Endothelial cell of umbilical vein (primary cell): Measurements from ENCODE around the gene MINDY4. TPM values are rescaled to one million over a fixed set of nuclear protein-coding genes. Genes with fewer than 3 reads are reported as not detected.
A peak's percentile ranks its signal among the peaks of the same experiment; 100 is the strongest.

Source experiments
- BruUV-seq: library from RNA; stranded (reverse); fragments of 400-500 nt; replicated peaks from 2 replicates; lab custom pipeline; 2021; lab: Mats Ljungman, UMichigan
- CTCF ChIA-PET: fragments of 300-600, 350-600 bp; sonication (Branson Sonifier 250); formaldehyde crosslinking; loops from one replicate; lab custom pipeline; 2021; ENCODE audit warnings: antibody characterized with exemption, inconsistent platforms; lab: Charles Lee
- POLR2A ChIA-PET: fragments of 300-600, 350-600 bp; sonication (Branson Sonifier 250); formaldehyde crosslinking; loops from one replicate; lab custom pipeline; 2021; ENCODE audit warnings: antibody characterized with exemption, inconsistent platforms; lab: Charles Lee
- DNase-seq: peaks from one replicate; pipeline ENCODE4 v3.0.0-alpha.2; 2011; ENCODE audit warnings: low read depth, low spot score
- FAIRE-seq: peaks from 2 replicates; lab custom pipeline; 2011; peaks lifted over from hg19 to GRCh38; lab: Jason Lieb, UNC
- H2AFZ ChIP-seq: 2 replicates; pipeline ENCODE4 v1.6.0; 2012; ENCODE audit warnings: low read depth, low read length, control low read depth, inconsistent platforms
- H3K27ac ChIP-seq: 2 replicates; pipeline ENCODE4 v1.5.1; 2011; ENCODE audit warnings: low read depth, mild to moderate bottlenecking, control low read depth, low read length, moderate library complexity; ENCODE audit not compliant: insufficient read depth
- H3K27me3 ChIP-seq, 2 experiments: 2 replicates each; pipeline versions ENCODE4 v1.6.0 to v1.6.1; 2011; ENCODE audit warnings: low read length in 2 of 2, mixed read lengths in 1 of 2; ENCODE audit not compliant: control insufficient read depth in 2 of 2, insufficient read depth in 2 of 2
- H3K36me3 ChIP-seq, 2 experiments: 2 replicates in 1 of 2; 3 replicates in 1 of 2; pipeline ENCODE4 v1.5.1; 2011; ENCODE audit warnings: low read length in 2 of 2, mild to moderate bottlenecking in 1 of 2, moderate library complexity in 1 of 2; ENCODE audit not compliant: control insufficient read depth in 2 of 2, insufficient read depth in 2 of 2; ENCODE audit errors: extremely low read depth in 1 of 2
- H3K4me1 ChIP-seq: 3 replicates; pipeline ENCODE4 v1.5.1; 2011; ENCODE audit warnings: mild to moderate bottlenecking, low read length; ENCODE audit not compliant: control insufficient read depth, insufficient read depth; ENCODE audit errors: extremely low read depth
- H3K4me2 ChIP-seq: 2 replicates; pipeline ENCODE4 v1.6.1; 2011; ENCODE audit warnings: low read length, control low read depth, mixed read lengths; ENCODE audit not compliant: insufficient read depth
- H3K4me3 ChIP-seq, 3 experiments: fragments of 200-600 bp in 1 of 3; sonication (generic), shearing (Covaris generic) in 1 of 3; replicated peaks in 1 of 3; 2 replicates each; pipeline ENCODE4 v1.5.1; 2011 to 2016; ENCODE audit warnings: control low read depth in 3 of 3, low read length in 3 of 3, mild to moderate bottlenecking in 2 of 3, inconsistent platforms in 1 of 3, low read depth in 1 of 3, moderate library complexity in 1 of 3; ENCODE audit not compliant: insufficient read depth in 1 of 3
- H3K79me2 ChIP-seq: 2 replicates; pipeline ENCODE4 v1.6.0; 2012; ENCODE audit warnings: low read length, inconsistent platforms; ENCODE audit not compliant: control insufficient read depth, insufficient read depth
- H3K9ac ChIP-seq: replicated peaks from 2 replicates; pipeline ENCODE3; 2011; ENCODE audit warnings: low read length, control low read depth; ENCODE audit not compliant: insufficient read depth; ENCODE audit errors: extremely low read depth
- H3K9me1 ChIP-seq: replicated peaks from 3 replicates; pipeline ENCODE4 v1.6.0; 2011; ENCODE audit warnings: mild to moderate bottlenecking, low read length; ENCODE audit not compliant: control insufficient read depth, insufficient read depth; ENCODE audit errors: extremely low read depth
- H3K9me3 ChIP-seq: replicated peaks from 2 replicates; pipeline ENCODE4 v1.5.1; 2012; ENCODE audit warnings: low read length, inconsistent platforms; ENCODE audit not compliant: control insufficient read depth, insufficient read depth
- H4K20me1 ChIP-seq: replicated peaks from 2 replicates; pipeline ENCODE3; 2011; ENCODE audit warnings: mild to moderate bottlenecking, low read length; ENCODE audit not compliant: control insufficient read depth, insufficient read depth; ENCODE audit errors: extremely low read depth
- EZH2 ChIP-seq: IDR thresholded peaks from 2 replicates; pipeline ENCODE4 v1.6.1; 2012; ENCODE audit warnings: borderline replicate concordance, low read depth, mild to moderate bottlenecking, moderate library complexity, low read length, inconsistent platforms; ENCODE audit not compliant: severe bottlenecking
- MYC ChIP-seq: IDR thresholded peaks from one replicate; pipeline ENCODE4 v1.6.1; 2011; ENCODE audit warnings: mild to moderate bottlenecking, low read depth, low read length
- dilution Hi-C: fragments of 300-500 bp; cut with MboI; formaldehyde crosslinking; loops from one replicate; pipeline ENCODE4 v1.15.0; 2019; ENCODE audit warnings: low sequenced_read_pairs; ENCODE audit not compliant: extremely low pct_ligation_motif_present
- intact Hi-C: fragments of 100-400 bp; cut with micrococcal nuclease; formaldehyde crosslinking; loops from one replicate; pipeline ENCODE4 v1.10.0; 2022
- polyA plus RNA-seq, 4 experiments: library from polyadenylated mRNA; depleted of rRNA in 3 of 4; stranded (reverse) in 3 of 4; unstranded in 1 of 4; fragments of >200 nt; gene quantifications; 2 replicates each; pipeline versions ENCODE4 v1.2.1 to v1.2.3, GENCODE V29; 2011 to 2012; ENCODE audit warnings: missing spikeins in 1 of 4
- total RNA-seq: library from RNA; stranded (reverse); gene quantifications from 2 replicates; pipeline ENCODE4 v1.2.3, GENCODE V29; 2021
- TF ChIP-seq, protein P1 (sequence below), 2 donors: IDR thresholded peaks; 1 replicate in 1 of 2; 2 replicates in 1 of 2; pipeline ENCODE4 v1.5.1; 2011; ENCODE audit warnings: low read length in 2 of 2, mild to moderate bottlenecking in 2 of 2, moderate library complexity in 2 of 2, control low read depth in 1 of 2, inconsistent platforms in 1 of 2, low read depth in 1 of 2; ENCODE audit not compliant: insufficient read depth in 1 of 2; ENCODE audit errors: extremely low read depth in 1 of 2

MINDY4 gene
- total and polyA plus RNA-seq, 2 donors (not counting 3 experiments of a cell fraction or from before 2014, with no cell fraction given): 2.2 to 4.7 TPM

GRCh38 chr7:30938435-30939316 is 167.5 kb downstream of the MINDY4 start:
- DNase-seq: peak; percentile 78
- BruUV-seq: no TSS peak
- CTCF ChIA-PET: interaction anchor here (0.5 to 3.5 kb wide), 66 partner anchors 9 to 435 kb away, joined by 3 to 48 read pairs (median 6); partner anchors contain the start of genes AQP1 and GHRHR

More at GRCh38 chr7:30938435-30939316, 167.5 kb downstream of the MINDY4 start:
- FAIRE-seq: peak; percentile 88
- TF ChIP-seq MYC (no peak), EZH2 (peak; percentile 28)
- TF ChIP-seq, protein P1, sequence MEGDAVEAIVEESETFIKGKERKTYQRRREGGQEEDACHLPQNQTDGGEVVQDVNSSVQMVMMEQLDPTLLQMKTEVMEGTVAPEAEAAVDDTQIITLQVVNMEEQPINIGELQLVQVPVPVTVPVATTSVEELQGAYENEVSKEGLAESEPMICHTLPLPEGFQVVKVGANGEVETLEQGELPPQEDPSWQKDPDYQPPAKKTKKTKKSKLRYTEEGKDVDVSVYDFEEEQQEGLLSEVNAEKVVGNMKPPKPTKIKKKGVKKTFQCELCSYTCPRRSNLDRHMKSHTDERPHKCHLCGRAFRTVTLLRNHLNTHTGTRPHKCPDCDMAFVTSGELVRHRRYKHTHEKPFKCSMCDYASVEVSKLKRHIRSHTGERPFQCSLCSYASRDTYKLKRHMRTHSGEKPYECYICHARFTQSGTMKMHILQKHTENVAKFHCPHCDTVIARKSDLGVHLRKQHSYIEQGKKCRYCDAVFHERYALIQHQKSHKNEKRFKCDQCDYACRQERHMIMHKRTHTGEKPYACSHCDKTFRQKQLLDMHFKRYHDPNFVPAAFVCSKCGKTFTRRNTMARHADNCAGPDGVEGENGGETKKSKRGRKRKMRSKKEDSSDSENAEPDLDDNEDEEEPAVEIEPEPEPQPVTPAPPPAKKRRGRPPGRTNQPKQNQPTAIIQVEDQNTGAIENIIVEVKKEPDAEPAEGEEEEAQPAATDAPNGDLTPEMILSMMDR (IDR thresholded peaks at IDR 0.05; ENCODE audit: extremely low read depth in 1 of 2, insufficient read depth in 1 of 2, low read depth in 1 of 2, low read length in 2 of 2): peak; percentile 94 to 96
- Histone ChIP-seq H3K9me1 (no peaks in the 10 kb centered on the region), H3K9me3 (no peaks in the 10 kb centered on the region), H3K9ac (no peak overlapping the region), H3K79me2 (no peaks in the 10 kb centered on the region), H4K20me1 (no peaks in the 10 kb centered on the region), H3K27ac (no peak overlapping the region), H3K4me3 (no peak overlapping the region), H3K4me1 (no peaks in the 10 kb centered on the region), H3K36me3 (no peaks in the 10 kb centered on the region), H3K4me2 (no peak overlapping the region), H3K27me3 (peaks cover 14 to 45% of the 10 kb centered on the region in 2 experiments), H2AFZ (no peak overlapping the region)
- intact Hi-C loops (loop anchor here (1.0 to 2.0 kb wide), 3 partner anchors 36 to 184 kb away; no protein-coding TSS in a partner anchor), dilution Hi-C loops (no loop called here)
- POLR2A ChIA-PET: no interaction called here
